GM10266 (cell line): ENCODE results near the gene TPSG1.
"Not testable (repeated sequence)": the region's sequence is repeated elsewhere in the genome, so short reads cannot be mapped to it uniquely, and the experiment has no call there.

Experiments used
- DNase-seq: peaks from one replicate; pipeline ENCODE4 v3.0.0; 2012; ENCODE audit errors: extremely low spot score
- CTCF ChIP-seq: IDR thresholded peaks from 2 replicates; pipeline ENCODE4 v1.5.1; 2012; ENCODE audit warnings: mild to moderate bottlenecking, low read depth; ENCODE audit not compliant: control insufficient read depth, insufficient read depth; ENCODE audit errors: missing control alignments

Gene TPSG1

DNA sequence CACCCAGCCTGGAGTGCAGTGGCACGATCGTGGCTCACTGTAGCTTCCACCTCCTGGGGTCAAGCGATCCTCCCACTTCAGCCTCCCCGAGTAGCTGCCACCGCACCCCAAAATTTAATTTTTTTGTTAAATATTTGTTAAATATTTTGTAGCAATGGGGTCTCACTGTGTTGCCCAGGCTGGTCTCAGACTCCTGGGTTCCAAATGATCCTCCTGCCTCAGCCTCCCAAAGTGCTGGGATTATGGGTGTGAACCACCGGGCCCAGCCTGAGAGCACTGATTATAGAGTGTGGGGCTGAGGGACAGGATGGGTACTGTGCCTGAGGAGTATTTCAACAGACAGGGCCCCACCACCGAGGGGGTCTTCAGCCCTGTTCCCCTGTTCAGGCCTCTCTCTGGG lies 35.6 kb downstream of the TPSG1 start:
- TF ChIP-seq CTCF: no peak
- DNase-seq: no peak

DNA sequence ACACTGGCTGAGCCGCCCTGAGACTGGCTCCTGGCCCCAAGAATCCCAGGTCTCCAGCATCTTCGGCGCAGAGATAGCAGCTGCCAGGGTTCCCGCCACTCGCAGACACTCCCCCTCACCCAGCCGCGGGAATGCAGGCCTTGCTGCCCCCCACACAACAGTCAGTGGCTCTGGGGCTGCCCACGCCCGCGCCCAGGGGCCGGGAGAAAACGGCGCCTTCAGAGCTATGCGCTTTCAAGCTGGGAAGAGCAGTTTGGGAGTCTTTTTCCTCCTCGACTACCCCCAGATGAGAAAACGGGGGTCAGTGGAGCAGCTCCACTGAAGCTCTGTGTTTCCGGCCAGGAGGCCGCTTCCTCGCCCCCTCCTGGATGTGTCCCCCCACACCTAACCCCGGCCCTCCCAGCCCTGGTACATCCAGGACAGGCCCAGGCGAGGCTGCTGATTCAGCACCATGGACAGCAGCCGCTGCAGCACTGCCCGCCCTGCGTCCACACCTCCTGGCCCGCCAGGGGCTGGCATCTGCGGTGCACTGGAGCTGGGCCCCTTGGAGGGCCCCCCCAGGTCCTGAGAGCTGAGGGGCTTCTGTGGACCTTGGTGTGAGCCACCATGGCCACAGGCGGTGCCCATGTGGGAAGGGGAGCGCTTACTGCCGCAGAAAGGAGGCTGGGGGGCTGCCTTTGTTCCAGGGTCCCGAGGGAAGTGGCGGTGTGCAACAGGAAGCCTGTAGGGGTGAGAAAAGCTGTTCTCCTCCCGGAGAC lies 36.5 kb downstream of the TPSG1 start:
- DNase-seq: peak; percentile 79

DNA sequence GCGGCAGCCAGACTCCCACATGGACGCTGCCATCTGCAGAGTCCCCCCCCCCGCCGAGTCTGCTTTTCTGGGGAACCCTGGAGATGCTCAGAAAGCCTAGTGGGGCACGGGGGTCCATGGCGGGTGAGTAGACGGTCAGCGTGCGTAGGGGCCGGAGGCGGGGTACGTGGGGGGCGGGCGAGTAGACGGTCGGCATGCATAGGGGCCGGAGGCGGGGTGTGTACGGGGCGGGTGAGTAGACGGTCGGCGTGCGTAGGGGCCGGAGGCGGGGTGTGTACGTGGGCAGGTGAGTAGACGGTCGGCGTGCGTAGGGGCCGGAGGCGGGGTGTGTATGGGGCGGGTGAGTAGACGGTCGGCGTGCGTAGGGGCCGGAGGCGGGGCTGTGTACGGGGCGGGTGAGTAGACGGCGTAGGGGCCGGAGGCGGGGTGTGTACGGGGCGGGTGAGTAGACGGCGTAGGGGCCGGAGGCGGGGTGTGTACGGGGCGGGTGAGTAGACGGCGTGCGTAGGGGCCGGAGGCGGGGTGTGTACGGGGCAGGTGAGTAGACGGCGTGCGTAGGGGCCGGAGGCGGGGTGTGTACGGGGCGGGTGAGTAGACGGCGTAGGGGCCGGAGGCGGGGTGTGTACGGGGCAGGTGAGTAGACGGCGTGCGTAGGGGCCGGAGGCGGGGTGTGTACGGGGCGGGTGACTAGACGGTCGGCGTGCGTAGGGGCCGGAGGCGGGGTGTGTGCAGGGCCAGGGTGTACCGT lies 39.4 kb downstream of the TPSG1 start:
- DNase-seq: not testable (repeated sequence)

More for the DNA sequence above, 36.5 kb downstream of the TPSG1 start:
- no peak for TF ChIP-seq CTCF

- DNase-seq: no peak
- no peak for TF ChIP-seq CTCF
Observed at GRCh38 chr16:1184980-1185379, 40.1 kb downstream of the TPSG1 start.

GRCh38 chr16:1184156-1184868 lies 40.8 kb downstream of the TPSG1 start:
- no peak for DNase-seq
- no peak for TF ChIP-seq CTCF

DNA sequence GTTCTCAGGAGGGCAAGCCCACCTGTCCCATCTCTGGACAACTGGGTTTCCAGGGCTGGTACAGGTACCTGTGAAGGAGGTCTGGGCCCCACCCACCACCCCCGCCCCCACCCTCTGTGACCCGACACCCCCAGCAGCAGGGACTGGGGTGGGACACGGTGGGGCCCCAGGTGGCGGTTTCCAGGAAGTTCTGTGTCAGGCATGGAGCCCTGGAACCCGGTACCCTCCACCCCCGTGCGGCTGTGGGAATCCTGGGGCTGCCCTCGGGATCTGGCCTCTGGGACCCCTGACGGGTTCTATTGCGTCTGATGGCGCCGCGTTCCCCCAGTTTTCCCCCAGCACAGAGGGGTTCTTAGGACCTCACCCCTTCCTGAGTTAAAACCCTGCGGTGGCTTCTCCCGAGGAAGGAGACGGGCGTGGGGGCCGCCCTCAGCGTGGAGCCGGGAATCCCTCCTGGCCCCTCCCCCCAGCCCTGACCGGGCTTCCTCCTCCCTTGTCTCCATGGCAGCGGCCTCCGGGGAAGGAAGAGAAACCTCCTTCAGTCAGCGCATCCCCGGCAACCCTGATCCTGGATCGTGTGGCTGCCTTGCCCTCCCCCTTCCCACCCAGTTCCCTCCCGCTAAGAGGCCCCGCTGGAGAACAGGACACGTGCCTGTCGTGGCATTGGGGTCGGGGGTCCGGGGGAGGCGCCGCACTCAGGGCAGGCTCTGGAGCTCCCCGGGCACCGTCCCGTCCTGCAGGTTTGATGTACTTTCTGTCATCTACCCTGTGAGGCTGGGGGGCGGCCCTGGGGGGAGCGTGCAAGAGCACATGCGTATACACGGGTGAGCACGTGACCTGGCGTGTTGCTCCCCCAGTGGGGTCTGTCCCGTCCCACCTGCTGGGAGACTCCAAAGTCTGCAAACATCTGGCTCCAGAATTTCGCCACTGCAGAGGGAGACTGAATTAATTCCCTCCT lies 41.8 kb downstream of the TPSG1 start:
- no peak for TF ChIP-seq CTCF
- no peak for DNase-seq

GRCh38 chr16:1182316-1182671 lies 42.8 kb downstream of the TPSG1 start:
- no peak for DNase-seq

More at GRCh38 chr16:1182316-1182671, 42.8 kb downstream of the TPSG1 start:
- TF ChIP-seq CTCF: no peak
